Measurements from ENCODE around the gene VIL1.

The VIL1 gene

DNA sequence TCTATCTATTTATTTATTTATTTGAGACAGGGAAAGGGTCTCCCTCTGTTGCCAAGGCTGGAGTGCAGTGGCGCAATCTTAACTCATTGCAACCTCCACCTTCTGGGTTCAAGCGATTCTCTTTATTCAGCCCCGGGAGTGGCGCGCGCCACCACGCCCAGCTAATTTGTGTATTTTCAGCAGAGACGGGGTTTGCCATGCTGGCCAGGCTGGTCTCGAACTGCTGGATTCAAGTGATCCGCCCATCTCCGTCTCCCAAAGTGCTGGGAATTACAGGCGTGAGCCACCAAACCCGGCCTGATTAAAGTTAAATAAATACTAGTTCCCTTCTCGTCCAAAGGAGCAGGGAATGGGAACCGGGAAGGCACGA, 23.5 kb upstream of the VIL1 start:
- peak; percentile 72 for DNase-seq

GRCh38 chr2:218395826-218396687, 22.9 kb upstream of the VIL1 start:
- peak; percentile 98 for DNase-seq

GRCh38 chr2:218396688-218397462, 22.0 kb upstream of the VIL1 start:
- DNase-seq, result peak; percentile 82

GRCh38 chr2:218397463-218397819, 21.5 kb upstream of the VIL1 start:
- no peak for DNase-seq

DNA sequence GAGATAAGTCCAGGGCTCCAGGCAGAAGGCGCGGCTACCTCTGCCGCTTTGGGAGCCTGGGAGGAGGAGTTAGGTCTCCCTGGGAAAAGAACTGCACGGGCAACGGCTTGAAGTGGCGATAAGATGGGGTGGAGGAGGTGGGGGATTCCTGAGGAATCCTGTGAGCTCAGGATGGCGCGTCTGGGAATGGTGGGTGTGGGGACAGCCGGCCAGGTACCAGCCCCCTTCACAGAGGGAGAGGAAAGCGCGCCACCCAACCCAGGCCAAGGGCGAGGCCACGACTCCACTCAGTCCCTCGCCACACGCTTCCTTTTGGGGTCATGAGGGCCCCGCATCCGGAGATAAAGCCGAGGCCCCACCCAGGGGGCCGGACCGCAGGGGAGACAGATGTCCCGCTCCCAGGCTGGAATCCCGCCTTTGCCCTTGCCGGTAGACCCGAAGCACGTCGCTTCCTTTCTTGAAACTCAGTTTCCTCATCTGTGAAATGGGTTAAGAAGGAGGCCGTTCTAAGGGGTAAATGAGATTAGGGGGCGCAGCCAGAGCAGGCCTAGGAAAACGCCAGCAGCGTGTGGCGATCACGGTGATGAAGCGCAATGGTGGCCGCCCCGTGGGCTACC, 21.0 kb upstream of the VIL1 start:
- DNase-seq, result peak; percentile 96

GRCh38 chr2:218398437-218399390, 20.2 kb upstream of the VIL1 start:
- peak; percentile 78 for DNase-seq

DNA sequence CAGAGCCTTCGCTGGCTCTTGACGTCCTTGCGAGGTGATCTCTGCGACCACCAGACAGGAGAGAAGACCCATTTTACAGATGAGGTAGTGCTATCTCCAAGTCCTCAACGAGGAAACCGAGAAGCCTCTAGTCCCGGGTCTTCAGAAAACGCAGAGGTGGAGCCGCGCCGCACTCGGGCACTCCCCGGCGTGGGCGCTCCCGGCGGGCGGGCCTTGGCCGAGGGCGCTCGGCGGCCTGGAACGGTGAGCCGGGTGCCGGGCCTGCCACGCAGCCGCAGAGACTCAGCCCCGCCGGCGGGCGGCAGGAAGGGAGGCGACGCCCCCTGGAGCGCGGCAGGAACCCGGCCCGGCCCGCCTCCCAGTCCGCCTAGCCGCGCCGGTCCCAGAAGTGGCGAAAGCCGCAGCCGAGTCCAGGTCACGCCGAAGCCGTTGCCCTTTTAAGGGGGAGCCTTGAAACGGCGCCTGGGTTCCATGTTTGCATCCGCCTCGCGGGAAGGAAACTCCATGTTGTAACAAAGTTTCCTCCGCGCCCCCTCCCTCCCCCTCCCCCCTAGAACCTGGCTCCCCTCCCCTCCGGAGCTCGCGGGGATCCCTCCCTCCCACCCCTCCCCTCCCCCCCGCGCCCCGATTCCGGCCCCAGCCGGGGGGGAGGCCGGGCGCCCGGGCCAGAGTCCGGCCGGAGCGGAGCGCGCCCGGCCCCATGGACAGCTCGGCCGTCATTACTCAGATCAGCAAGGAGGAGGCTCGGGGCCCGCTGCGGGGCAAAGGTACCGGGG, 19.3 kb upstream of the VIL1 start, which contains the start of gene CTDSP1:
Gene CTDSP1, plus strand, starts transcription at position 478 of the 776 bp plus-strand sequence. Its CDS starts 223 bp downstream, at position 701.
- peak; percentile 93 for DNase-seq

DNA sequence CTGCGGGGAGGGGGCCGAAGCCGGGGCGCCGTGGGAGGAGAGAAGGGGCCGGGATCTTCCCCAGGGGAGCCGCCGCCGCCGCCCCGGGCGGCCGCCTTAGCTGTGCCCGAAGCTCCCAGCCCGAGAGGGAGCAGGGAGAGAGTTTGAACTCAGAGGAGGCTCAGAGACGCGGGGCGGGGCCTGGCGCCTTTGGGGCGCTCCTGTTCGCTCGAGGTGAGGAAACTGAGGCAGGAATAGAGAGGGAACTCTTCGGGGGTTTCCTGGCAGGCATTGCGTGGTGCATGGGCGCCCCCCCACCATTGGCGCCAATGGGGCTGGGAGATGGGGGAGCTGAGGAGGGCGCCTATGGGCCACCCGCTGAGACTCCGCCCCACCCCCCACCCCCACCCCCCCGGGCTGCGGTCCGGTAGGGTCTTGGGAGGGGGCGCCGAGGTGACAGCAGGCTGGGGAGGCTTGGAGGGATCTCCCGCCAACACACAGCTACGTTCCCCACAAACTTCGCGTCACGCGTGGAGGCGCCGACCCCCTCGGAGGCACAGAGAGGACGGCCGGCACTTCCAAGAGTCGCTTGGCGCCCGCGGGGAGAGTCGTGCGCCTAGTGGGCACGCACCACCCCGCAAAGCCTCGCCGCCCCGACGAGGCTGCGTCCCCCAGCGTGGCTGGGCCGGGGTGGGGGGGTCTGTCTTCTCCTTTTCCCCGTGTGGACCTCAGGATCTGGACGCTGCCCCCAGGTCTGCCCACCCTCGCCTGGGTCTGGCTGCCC, 18.6 kb upstream of the VIL1 start:
- peak; percentile 57 for DNase-seq

GRCh38 chr2:218400930-218401881, 17.7 kb upstream of the VIL1 start:
- no peak for DNase-seq

- no peak for DNase-seq
These were observed 17.0 kb upstream of the VIL1 start for GRCh38 chr2:218401890-218402289.

- DNase-seq, result no peak
These were observed 16.4 kb upstream of the VIL1 start for GRCh38 chr2:218402491-218402901.

DNA sequence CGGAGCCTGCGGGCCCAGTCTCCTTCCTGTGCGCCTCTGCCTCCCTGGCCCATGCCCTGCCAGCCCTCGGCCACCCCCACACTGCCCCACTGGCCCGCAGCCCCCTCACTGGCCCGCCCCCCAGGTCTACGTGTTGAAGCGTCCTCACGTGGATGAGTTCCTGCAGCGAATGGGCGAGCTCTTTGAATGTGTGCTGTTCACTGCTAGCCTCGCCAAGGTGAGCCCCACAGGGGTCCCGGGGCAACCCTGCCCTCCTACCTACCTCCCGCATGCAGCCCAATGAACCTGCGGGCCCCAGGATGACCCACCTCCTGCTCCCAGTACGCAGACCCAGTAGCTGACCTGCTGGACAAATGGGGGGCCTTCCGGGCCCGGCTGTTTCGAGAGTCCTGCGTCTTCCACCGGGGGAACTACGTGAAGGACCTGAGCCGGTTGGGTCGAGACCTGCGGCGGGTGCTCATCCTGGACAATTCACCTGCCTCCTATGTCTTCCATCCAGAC, 16.0 kb upstream of the VIL1 start:
- no peak for DNase-seq

DNA sequence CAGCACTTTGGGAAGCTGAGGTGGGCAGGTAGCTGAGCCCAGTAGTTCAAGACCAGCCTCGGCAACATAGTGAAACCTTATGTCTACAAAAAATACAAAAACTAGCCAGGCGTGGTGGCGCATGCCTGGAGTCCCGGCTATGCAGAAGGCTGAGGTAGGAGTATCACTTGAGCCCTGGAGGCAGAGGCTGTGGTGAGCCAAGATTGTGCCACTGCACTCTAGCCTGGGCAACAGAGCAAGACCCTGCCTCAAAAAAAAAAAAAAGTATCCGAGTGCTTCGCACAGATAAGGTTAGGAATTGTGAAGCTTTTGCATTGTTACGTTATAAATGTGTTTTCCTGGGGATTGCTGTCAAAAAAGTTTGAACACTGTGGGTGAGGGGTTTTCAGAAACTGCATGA, 15.1 kb upstream of the VIL1 start:
- DNase-seq, result no peak

GRCh38 chr2:218404351-218405085, 14.4 kb upstream of the VIL1 start:
- no peak for DNase-seq

DNA sequence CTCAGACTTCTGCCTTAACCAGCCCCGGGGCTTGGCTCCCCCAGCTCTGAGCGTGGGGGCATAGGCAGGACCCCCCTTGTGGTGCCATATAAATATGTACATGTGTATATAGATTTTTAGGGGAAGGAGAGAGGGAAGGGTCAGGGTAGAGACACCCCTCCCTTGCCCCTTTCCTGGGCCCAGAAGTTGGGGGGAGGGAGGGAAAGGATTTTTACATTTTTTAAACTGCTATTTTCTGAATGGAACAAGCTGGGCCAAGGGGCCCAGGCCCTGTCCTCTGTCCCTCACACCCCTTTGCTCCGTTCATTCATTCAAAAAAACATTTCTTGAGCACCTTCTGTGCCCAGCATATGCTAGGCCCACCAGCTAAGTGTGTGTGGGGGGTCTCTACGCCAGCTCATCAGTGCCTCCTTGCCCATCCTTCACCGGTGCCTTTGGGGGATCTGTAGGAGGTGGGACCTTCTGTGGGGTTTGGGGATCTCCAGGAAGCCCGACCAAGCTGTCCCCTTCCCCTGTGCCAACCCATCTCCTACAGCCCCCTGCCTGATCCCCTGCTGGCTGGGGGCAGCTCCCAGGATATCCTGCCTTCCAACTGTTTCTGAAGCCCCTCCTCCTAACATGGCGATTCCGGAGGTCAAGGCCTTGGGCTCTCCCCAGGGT, 13.7 kb upstream of the VIL1 start:
- DNase-seq, result no peak

DNA sequence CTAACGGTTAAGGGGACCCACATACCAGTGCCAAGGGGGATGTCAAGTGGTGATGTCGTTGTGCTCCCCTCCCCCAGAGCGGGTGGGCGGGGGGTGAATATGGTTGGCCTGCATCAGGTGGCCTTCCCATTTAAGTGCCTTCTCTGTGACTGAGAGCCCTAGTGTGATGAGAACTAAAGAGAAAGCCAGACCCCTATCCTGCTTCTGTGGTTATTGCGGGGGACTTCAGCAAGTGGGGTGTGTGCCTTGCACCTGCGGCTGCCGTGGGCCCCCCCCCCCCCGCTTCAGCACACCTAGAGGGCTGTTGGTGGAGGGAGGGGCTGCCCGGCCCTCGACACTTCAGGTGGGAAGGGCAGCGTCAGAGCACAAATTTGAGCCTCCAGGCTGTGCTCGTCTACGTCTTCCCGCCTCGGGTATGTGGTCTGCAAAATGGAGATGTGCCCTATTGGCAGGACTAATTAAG, 13.1 kb upstream of the VIL1 start:
- peak; percentile 43 for DNase-seq

- peak; percentile 95 for DNase-seq
These were observed 12.5 kb upstream of the VIL1 start for GRCh38 chr2:218406209-218406948.
